ENCODE measurements around the gene ZFP36L2. TPM values are rescaled to one million over a fixed set of nuclear protein-coding genes. Genes with fewer than 3 reads are reported as not detected.
A peak's percentile ranks its signal among the peaks of the same experiment; 100 is the strongest.

ZFP36L2 gene
- total RNA-seq, 2 donors from 2014 or later: 117 to 256 TPM

- Histone ChIP-seq H3K4me1 (replicated peaks) (peaks cover 8% of the 10 kb centered on the region), H3K36me3 (no peaks in the 10 kb centered on the region), H3K4me3 (no peak overlapping the region), H3K27me3 (replicated peaks; ENCODE audit: insufficient read depth) (no peaks in the 10 kb centered on the region), H3K27ac (peak overlapping the region; percentile 82 to 91), H3K9me3 (no peaks in the 10 kb centered on the region)
- TF ChIP-seq POLR2A (IDR thresholded peaks at IDR 0.05): peak; percentile 40
- TF ChIP-seq CTCF (IDR thresholded peaks at IDR 0.05): no peak
- peak; percentile 72 for TF ChIP-seq POLR2AphosphoS5 (IDR thresholded peaks at IDR 0.05)
- WGBS: 24% methylated on average over 18 of the region's 18 CpGs
- intact Hi-C loops (cut with DNase I): loop anchor here (2.0 kb wide), 1 partner anchor 40 kb away; no protein-coding TSS in a partner anchor
- DNase-seq (ENCODE audit: low spot score): peak; percentile 81
Observed at GRCh38 chr2:43178602-43179542, 47.5 kb downstream of the ZFP36L2 start.

GRCh38 chr2:43178055-43178598, 48.3 kb downstream of the ZFP36L2 start:
- H3K36me3 ChIP-seq: no peaks in the 10 kb centered on the region
- H3K4me3 ChIP-seq: no peak overlapping the region
- 57% methylated on average over 7 of the region's 7 CpGs for WGBS
- no peaks in the 10 kb centered on the region for H3K9me3 ChIP-seq
- H3K27me3 ChIP-seq (replicated peaks; ENCODE audit: insufficient read depth): no peaks in the 10 kb centered on the region
- no peak for DNase-seq (ENCODE audit: low spot score)
- no peak for TF ChIP-seq POLR2AphosphoS5 (IDR thresholded peaks at IDR 0.05)
- TF ChIP-seq CTCF (IDR thresholded peaks at IDR 0.05): no peak
- no peak for TF ChIP-seq POLR2A (IDR thresholded peaks at IDR 0.05)
- intact Hi-C loops (cut with DNase I): loop anchor here (2.0 kb wide), 1 partner anchor 41 kb away; no protein-coding TSS in a partner anchor
- peak overlapping the region; percentile 82 to 91 for H3K27ac ChIP-seq
- peaks cover 8% of the 10 kb centered on the region for H3K4me1 ChIP-seq (replicated peaks)

- TF ChIP-seq CTCF (IDR thresholded peaks at IDR 0.05): no peak
- TF ChIP-seq POLR2A (IDR thresholded peaks at IDR 0.05): no peak
- TF ChIP-seq POLR2AphosphoS5 (IDR thresholded peaks at IDR 0.05): no peak
- H3K36me3 ChIP-seq: no peaks in the 10 kb centered on the region
- no peak overlapping the region for H3K4me3 ChIP-seq
- intact Hi-C loops (cut with DNase I): no loop called here
- H3K4me1 ChIP-seq (replicated peaks): peaks cover 8% of the 10 kb centered on the region
- H3K27me3 ChIP-seq (replicated peaks; ENCODE audit: insufficient read depth): no peaks in the 10 kb centered on the region
- DNase-seq (ENCODE audit: low spot score): no peak
- WGBS: 96% methylated on average over 1 of the region's 1 CpG
- H3K27ac ChIP-seq: no peak overlapping the region
- H3K9me3 ChIP-seq: no peaks in the 10 kb centered on the region
Observed at GRCh38 chr2:43176449-43176848, 50.0 kb downstream of the ZFP36L2 start.

GRCh38 chr2:43175876-43176275, 50.5 kb downstream of the ZFP36L2 start:
- WGBS: 96% methylated on average over 9 of the region's 9 CpGs
- Histone ChIP-seq H3K27ac (no peak overlapping the region), H3K4me3 (no peak overlapping the region), H3K9me3 (no peaks in the 10 kb centered on the region), H3K27me3 (replicated peaks; ENCODE audit: insufficient read depth) (no peaks in the 10 kb centered on the region), H3K4me1 (replicated peaks) (peaks cover 8% of the 10 kb centered on the region), H3K36me3 (no peaks in the 10 kb centered on the region)
- TF ChIP-seq CTCF (IDR thresholded peaks at IDR 0.05): no peak
- no peak for TF ChIP-seq POLR2AphosphoS5 (IDR thresholded peaks at IDR 0.05)
- TF ChIP-seq POLR2A (IDR thresholded peaks at IDR 0.05): no peak
- DNase-seq (ENCODE audit: low spot score): no peak
- intact Hi-C loops (cut with DNase I): no loop called here

All from prostate gland (tissue), 2 donors.